ACHN (cell line): ENCODE results near the gene ACTR2.

Source experiments
- DNase-seq: peaks from one replicate; pipeline ENCODE4 v3.0.0-alpha.2; 2015
- in situ Hi-C: cut with HindIII; loops from 2 replicates; pipeline ENCODE4 v1.10.0; 2017; ENCODE audit warnings: low sequenced_read_pairs, low pct_ligation_motif_present, low pct_unique_long_range_greater_than_20kb

ACTR2 gene

GRCh38 chr2:65273344-65273743 lies 45.7 kb downstream of the ACTR2 start:
- DNase-seq, result no peak
- in situ Hi-C loops, result loop anchor here (25.0 kb wide), 1 partner anchor 264 kb away; no protein-coding TSS in a partner anchor

GRCh38 chr2:65275141-65275915 lies 47.7 kb downstream of the ACTR2 start:
- no peak for DNase-seq
- in situ Hi-C loops, result no loop called here

GRCh38 chr2:65276609-65277008 lies 49.0 kb downstream of the ACTR2 start:
- no peak for DNase-seq
- in situ Hi-C loops, result no loop called here

GRCh38 chr2:65277118-65277517 lies 49.5 kb downstream of the ACTR2 start:
- no peak for DNase-seq
- in situ Hi-C loops, result no loop called here

GRCh38 chr2:65277791-65278483 lies 50.3 kb downstream of the ACTR2 start:
- in situ Hi-C loops, result no loop called here

GRCh38 chr2:65278531-65278981 lies 50.9 kb downstream of the ACTR2 start:
- in situ Hi-C loops, result no loop called here
- no peak for DNase-seq

More at GRCh38 chr2:65277791-65278483, 50.3 kb downstream of the ACTR2 start:
- DNase-seq, result peak; percentile 35

- no peak for DNase-seq
- in situ Hi-C loops, result no loop called here
Observed at GRCh38 chr2:65279756-65280155, 52.1 kb downstream of the ACTR2 start.

GRCh38 chr2:65281627-65282351 lies 54.2 kb downstream of the ACTR2 start:
- no peak for DNase-seq
- in situ Hi-C loops, result no loop called here

- in situ Hi-C loops, result no loop called here
- DNase-seq, result no peak
Observed at GRCh38 chr2:65282477-65283053, 54.9 kb downstream of the ACTR2 start.

- DNase-seq, result no peak
- in situ Hi-C loops, result no loop called here
Observed at GRCh38 chr2:65287364-65287763, 59.7 kb downstream of the ACTR2 start.

- DNase-seq, result no peak
- in situ Hi-C loops, result no loop called here
Observed at GRCh38 chr2:65291216-65292105, 63.8 kb downstream of the ACTR2 start.

- no peak for DNase-seq
- in situ Hi-C loops, result no loop called here
Observed at GRCh38 chr2:65292106-65292400, 64.4 kb downstream of the ACTR2 start.

GRCh38 chr2:65292461-65293011 lies 64.9 kb downstream of the ACTR2 start:
- in situ Hi-C loops, result no loop called here
- DNase-seq, result no peak

- DNase-seq, result no peak
- in situ Hi-C loops, result no loop called here
Observed at GRCh38 chr2:65293376-65293775, 65.7 kb downstream of the ACTR2 start.

- no peak for DNase-seq
- in situ Hi-C loops, result no loop called here
Observed at GRCh38 chr2:65294136-65294535, 66.5 kb downstream of the ACTR2 start.

GRCh38 chr2:65294701-65295100 lies 67.1 kb downstream of the ACTR2 start:
- no peak for DNase-seq
- in situ Hi-C loops, result no loop called here

- no peak for DNase-seq
- in situ Hi-C loops, result no loop called here
Observed at GRCh38 chr2:65296971-65297370, 69.3 kb downstream of the ACTR2 start.

- in situ Hi-C loops, result no loop called here
Observed at GRCh38 chr2:65297544-65297943, 69.9 kb downstream of the ACTR2 start.

More at GRCh38 chr2:65297544-65297943, 69.9 kb downstream of the ACTR2 start:
- no peak for DNase-seq
